GM12878 (cell line): ENCODE measurements around the gene TSGA10.

Source experiments
- BRCA1 ChIP-seq: IDR thresholded peaks from 2 replicates; pipeline ENCODE4 v1.6.1; 2011; ENCODE audit warnings: low read depth, low read length, improper control_type of control experiment
- CEBPB ChIP-seq, 2 experiments: fragments of 150-350 bp in 1 of 2; IDR thresholded peaks; 2 replicates each; pipeline ENCODE4 v1.6.1; 2012 to 2014; ENCODE audit warnings: low read depth in 2 of 2, low read length in 2 of 2, borderline replicate concordance in 1 of 2, inconsistent platforms in 1 of 2
- DPF2 ChIP-seq: fragments of 450-650 bp; IDR thresholded peaks from 2 replicates; pipeline ENCODE4 v1.6.1; 2017; ENCODE audit warnings: mild to moderate bottlenecking
- FOXM1 ChIP-seq: IDR thresholded peaks from 2 replicates; pipeline ENCODE4 v1.6.1; 2012; ENCODE audit warnings: low read depth, mild to moderate bottlenecking, inconsistent platforms, low read length, moderate library complexity
- POLR2A ChIP-seq: IDR thresholded peaks from 2 replicates; pipeline ENCODE4 v1.6.1; 2011; ENCODE audit warnings: low read depth, mild to moderate bottlenecking, low read length
- RAD21 ChIP-seq: IDR thresholded peaks from 2 replicates; pipeline ENCODE4 v1.6.1; 2011; ENCODE audit warnings: mild to moderate bottlenecking, low read depth, low read length, moderate library complexity; ENCODE audit not compliant: insufficient read depth
- SMC3 ChIP-seq: IDR thresholded peaks from 2 replicates; pipeline ENCODE4 v1.6.1; 2011; ENCODE audit warnings: low read length, improper control_type of control experiment, borderline replicate concordance
- SUZ12 ChIP-seq: fragments of 200-600 bp; sonication (generic); IDR thresholded peaks from one replicate; pipeline ENCODE4 v1.6.1; 2018; ENCODE audit warnings: antibody characterized with exemption, mild to moderate bottlenecking; ENCODE audit not compliant: unreplicated experiment
- YY1 ChIP-seq: IDR thresholded peaks from 2 replicates; pipeline ENCODE4 v1.6.1; 2011; ENCODE audit warnings: low read depth, mild to moderate bottlenecking, low read length
- ZNF274 ChIP-seq: IDR thresholded peaks from one replicate; pipeline ENCODE4 v1.8.0; 2011; ENCODE audit not compliant: insufficient read length, insufficient read depth
- ZNF384 ChIP-seq: IDR thresholded peaks from 2 replicates; pipeline ENCODE4 v1.6.1; 2012; ENCODE audit warnings: low read depth, mild to moderate bottlenecking, low read length, improper control_type of control experiment, borderline replicate concordance
- TF ChIP-seq, protein P1 (sequence below), 3 experiments: IDR thresholded peaks in 2 of 3; conservative IDR thresholded peaks in 1 of 3; 2 replicates each; pipeline ENCODE4 v1.5.1; 2011; ENCODE audit warnings: low read depth in 3 of 3, low read length in 3 of 3, mild to moderate bottlenecking in 3 of 3, control low read depth in 2 of 3, moderate library complexity in 2 of 3, inconsistent platforms in 1 of 3, mixed read lengths in 1 of 3; ENCODE audit not compliant: control insufficient read depth in 2 of 3, insufficient read depth in 1 of 3; ENCODE audit errors: extremely low read depth in 1 of 3
- TF ChIP-seq, protein P2 (sequence below): IDR thresholded peaks from 2 replicates; pipeline ENCODE4 v1.6.1; 2011; ENCODE audit warnings: low read depth, low read length, improper control_type of control experiment, borderline replicate concordance
- TF ChIP-seq, protein P3 (sequence below): IDR thresholded peaks from 2 replicates; pipeline ENCODE4 v1.6.1; 2011; ENCODE audit warnings: mild to moderate bottlenecking, low read depth, low read length, moderate library complexity; ENCODE audit not compliant: insufficient replicate concordance

DNA sequence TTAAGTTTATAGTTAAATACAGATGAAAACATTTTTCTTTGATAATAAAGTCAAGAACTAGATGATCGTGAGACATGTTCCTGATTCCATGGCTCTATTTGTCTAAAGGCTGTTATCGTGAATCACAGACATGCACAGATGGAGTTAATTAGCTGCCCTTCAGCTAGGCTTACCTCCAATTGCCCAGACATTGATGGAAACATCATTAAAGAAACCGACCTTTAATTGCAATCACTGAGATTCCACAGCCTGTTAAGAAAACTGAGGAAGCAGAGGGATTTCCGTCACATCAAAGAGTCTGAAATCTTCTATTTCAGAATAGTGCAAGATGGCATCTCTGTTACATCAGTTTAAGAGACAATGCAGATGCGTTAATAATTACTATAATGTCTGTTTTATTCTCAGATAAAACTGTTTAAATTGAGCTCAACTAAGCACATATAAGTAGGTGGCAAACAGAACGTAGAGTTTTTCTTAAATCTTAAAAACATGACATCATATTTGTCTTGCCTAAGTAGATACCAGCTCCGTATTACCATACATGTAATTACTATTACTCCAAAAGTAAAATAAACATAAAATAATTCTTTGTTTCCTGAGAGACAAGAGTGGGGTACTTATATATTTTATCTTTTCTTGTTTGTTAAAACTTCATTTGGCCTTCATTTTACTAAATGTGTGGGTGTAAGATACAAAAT is 194.8 kb downstream of the TSGA10 start:
- no peak for TF ChIP-seq YY1
- no peak for TF ChIP-seq ZNF274
- TF ChIP-seq CEBPB (IDR thresholded peaks at IDR 0.05; ENCODE audit: borderline replicate concordance in 1 of 2, low read depth in 2 of 2, low read length in 2 of 2), result no peak
- TF ChIP-seq ZNF384, result no peak
- TF ChIP-seq SUZ12, result no peak
- no peak for TF ChIP-seq SMC3
- TF ChIP-seq RAD21, result no peak
- TF ChIP-seq POLR2A, result no peak
- TF ChIP-seq, protein P1, sequence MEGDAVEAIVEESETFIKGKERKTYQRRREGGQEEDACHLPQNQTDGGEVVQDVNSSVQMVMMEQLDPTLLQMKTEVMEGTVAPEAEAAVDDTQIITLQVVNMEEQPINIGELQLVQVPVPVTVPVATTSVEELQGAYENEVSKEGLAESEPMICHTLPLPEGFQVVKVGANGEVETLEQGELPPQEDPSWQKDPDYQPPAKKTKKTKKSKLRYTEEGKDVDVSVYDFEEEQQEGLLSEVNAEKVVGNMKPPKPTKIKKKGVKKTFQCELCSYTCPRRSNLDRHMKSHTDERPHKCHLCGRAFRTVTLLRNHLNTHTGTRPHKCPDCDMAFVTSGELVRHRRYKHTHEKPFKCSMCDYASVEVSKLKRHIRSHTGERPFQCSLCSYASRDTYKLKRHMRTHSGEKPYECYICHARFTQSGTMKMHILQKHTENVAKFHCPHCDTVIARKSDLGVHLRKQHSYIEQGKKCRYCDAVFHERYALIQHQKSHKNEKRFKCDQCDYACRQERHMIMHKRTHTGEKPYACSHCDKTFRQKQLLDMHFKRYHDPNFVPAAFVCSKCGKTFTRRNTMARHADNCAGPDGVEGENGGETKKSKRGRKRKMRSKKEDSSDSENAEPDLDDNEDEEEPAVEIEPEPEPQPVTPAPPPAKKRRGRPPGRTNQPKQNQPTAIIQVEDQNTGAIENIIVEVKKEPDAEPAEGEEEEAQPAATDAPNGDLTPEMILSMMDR (IDR thresholded peaks at IDR 0.05 in 2 of 3, conservative IDR thresholded peaks at IDR 0.05 in 1 of 3; ENCODE audit: control insufficient read depth in 2 of 3, extremely low read depth in 1 of 3, insufficient read depth in 1 of 3, low read depth in 3 of 3, low read length in 3 of 3), result no peak
- TF ChIP-seq, protein P2, sequence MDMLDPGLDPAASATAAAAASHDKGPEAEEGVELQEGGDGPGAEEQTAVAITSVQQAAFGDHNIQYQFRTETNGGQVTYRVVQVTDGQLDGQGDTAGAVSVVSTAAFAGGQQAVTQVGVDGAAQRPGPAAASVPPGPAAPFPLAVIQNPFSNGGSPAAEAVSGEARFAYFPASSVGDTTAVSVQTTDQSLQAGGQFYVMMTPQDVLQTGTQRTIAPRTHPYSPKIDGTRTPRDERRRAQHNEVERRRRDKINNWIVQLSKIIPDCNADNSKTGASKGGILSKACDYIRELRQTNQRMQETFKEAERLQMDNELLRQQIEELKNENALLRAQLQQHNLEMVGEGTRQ, result no peak
- no peak for TF ChIP-seq FOXM1
- no peak for TF ChIP-seq DPF2
- TF ChIP-seq, protein P3, sequence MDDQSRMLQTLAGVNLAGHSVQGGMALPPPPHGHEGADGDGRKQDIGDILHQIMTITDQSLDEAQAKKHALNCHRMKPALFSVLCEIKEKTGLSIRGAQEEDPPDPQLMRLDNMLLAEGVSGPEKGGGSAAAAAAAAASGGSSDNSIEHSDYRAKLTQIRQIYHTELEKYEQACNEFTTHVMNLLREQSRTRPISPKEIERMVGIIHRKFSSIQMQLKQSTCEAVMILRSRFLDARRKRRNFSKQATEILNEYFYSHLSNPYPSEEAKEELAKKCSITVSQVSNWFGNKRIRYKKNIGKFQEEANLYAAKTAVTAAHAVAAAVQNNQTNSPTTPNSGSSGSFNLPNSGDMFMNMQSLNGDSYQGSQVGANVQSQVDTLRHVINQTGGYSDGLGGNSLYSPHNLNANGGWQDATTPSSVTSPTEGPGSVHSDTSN, result no peak
- no peak for TF ChIP-seq BRCA1
